Cardiac muscle cell (in vitro differentiated cells and primary cell): ENCODE results near the gene SARNP. TPM values are rescaled to one million over a fixed set of nuclear protein-coding genes. Genes with fewer than 3 reads are reported as not detected.

ENCODE experiments used
- DNase-seq, 2 donors: peaks; one replicate each; pipeline versions ENCODE4 v3.0.0 to v3.0.0-alpha.2; 2010 to 2017; ENCODE audit warnings: low read depth in 1 of 2, low spot score in 1 of 2
- H3K27ac ChIP-seq: fragments of 200-600 bp; sonication (generic); 2 replicates; pipeline ENCODE4 v1.5.1; 2016
- H3K27me3 ChIP-seq: fragments of 200-600 bp; sonication (generic); 2 replicates; pipeline ENCODE4 v1.6.0; 2016; ENCODE audit warnings: control low read depth
- H3K36me3 ChIP-seq: fragments of 200-600 bp; sonication (generic); 2 replicates; pipeline ENCODE4 v1.5.1; 2016; ENCODE audit warnings: control low read depth
- H3K4me1 ChIP-seq: fragments of 200-600 bp; sonication (generic); 2 replicates; pipeline ENCODE4 v1.8.1; 2017; ENCODE audit warnings: low read depth, mild to moderate bottlenecking, mixed run types
- H3K4me3 ChIP-seq: fragments of 200-600 bp; sonication (generic); 2 replicates; pipeline ENCODE4 v1.5.1; 2016; ENCODE audit warnings: mild to moderate bottlenecking
- H3K9me3 ChIP-seq: fragments of 200-600 bp; sonication (generic); 2 replicates; pipeline ENCODE4 v1.5.1; 2017; ENCODE audit warnings: low read depth, mild to moderate bottlenecking, control low read depth
- polyA plus RNA-seq: library from polyadenylated mRNA; unstranded; fragments of >200 nt; fragmentation: Nextera tagmentation; extraction: Ambion mirVana; gene quantifications from 2 replicates; pipeline ENCODE4 v1.2.1, GENCODE V29; 2016
- total RNA-seq: library from RNA; depleted of rRNA; stranded (reverse); fragments of >200 nt; gene quantifications from 2 replicates; pipeline ENCODE4 v1.2.3, GENCODE V29; 2016
- TF ChIP-seq, protein P1 (sequence below): IDR thresholded peaks from 2 replicates; pipeline ENCODE4 v1.5.1; 2012; ENCODE audit warnings: low read depth, mild to moderate bottlenecking, low read length

Gene SARNP
- total and polyA plus RNA-seq, 2 experiments from 2014 or later = 197 to 236 TPM

GRCh38 chr12:55733858-55734257 is 83.7 kb downstream of the SARNP start:
- DNase-seq = no peak
- TF ChIP-seq, protein P1, sequence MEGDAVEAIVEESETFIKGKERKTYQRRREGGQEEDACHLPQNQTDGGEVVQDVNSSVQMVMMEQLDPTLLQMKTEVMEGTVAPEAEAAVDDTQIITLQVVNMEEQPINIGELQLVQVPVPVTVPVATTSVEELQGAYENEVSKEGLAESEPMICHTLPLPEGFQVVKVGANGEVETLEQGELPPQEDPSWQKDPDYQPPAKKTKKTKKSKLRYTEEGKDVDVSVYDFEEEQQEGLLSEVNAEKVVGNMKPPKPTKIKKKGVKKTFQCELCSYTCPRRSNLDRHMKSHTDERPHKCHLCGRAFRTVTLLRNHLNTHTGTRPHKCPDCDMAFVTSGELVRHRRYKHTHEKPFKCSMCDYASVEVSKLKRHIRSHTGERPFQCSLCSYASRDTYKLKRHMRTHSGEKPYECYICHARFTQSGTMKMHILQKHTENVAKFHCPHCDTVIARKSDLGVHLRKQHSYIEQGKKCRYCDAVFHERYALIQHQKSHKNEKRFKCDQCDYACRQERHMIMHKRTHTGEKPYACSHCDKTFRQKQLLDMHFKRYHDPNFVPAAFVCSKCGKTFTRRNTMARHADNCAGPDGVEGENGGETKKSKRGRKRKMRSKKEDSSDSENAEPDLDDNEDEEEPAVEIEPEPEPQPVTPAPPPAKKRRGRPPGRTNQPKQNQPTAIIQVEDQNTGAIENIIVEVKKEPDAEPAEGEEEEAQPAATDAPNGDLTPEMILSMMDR = no peak
- Histone ChIP-seq H3K27ac (no peak overlapping the region), H3K27me3 (no peaks in the 10 kb centered on the region), H3K36me3 (no peaks in the 10 kb centered on the region), H3K4me3 (no peak overlapping the region), H3K9me3 (no peaks in the 10 kb centered on the region), H3K4me1 (peaks cover 27% of the 10 kb centered on the region)

DNA sequence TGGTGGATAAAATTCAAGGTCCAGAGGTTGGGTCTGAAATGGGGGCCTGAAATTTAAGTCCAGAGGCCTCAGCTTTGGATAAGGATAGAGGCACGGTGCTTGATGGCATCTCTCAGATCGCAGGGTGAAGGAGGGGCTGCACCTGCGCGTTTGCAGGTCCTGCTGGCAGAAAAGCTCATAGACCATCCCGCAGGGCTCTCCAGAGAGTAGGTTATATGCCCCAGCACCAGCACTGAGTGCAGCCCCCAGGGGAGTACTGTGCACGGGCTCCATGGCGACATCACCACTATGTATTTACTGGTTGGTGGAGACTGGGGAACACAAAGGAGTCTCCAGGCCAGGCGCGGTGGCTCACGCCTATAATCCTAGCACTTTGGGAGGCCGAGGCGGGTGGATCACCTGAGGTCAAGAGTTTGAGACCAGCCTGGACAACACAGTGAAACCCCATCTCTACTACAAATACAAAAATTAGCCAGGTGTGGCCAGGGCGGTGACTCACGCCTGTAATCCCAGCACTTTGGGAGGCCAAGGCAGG is 84.4 kb downstream of the SARNP start:
- Histone ChIP-seq H3K36me3 (no peaks in the 10 kb centered on the region), H3K4me3 (no peak overlapping the region), H3K4me1 (peaks cover 27% of the 10 kb centered on the region), H3K27me3 (no peaks in the 10 kb centered on the region), H3K9me3 (no peaks in the 10 kb centered on the region), H3K27ac (no peak overlapping the region)
- TF ChIP-seq, protein P1 = no peak
- no peak for DNase-seq

- Histone ChIP-seq H3K36me3 (no peaks in the 10 kb centered on the region), H3K9me3 (no peaks in the 10 kb centered on the region), H3K4me1 (peaks cover 22% of the 10 kb centered on the region), H3K4me3 (no peak overlapping the region), H3K27me3 (no peaks in the 10 kb centered on the region), H3K27ac (no peak overlapping the region)
- DNase-seq = no peak
- TF ChIP-seq, protein P1 = no peak
These were observed 85.2 kb downstream of the SARNP start for GRCh38 chr12:55732288-55732687.

DNA sequence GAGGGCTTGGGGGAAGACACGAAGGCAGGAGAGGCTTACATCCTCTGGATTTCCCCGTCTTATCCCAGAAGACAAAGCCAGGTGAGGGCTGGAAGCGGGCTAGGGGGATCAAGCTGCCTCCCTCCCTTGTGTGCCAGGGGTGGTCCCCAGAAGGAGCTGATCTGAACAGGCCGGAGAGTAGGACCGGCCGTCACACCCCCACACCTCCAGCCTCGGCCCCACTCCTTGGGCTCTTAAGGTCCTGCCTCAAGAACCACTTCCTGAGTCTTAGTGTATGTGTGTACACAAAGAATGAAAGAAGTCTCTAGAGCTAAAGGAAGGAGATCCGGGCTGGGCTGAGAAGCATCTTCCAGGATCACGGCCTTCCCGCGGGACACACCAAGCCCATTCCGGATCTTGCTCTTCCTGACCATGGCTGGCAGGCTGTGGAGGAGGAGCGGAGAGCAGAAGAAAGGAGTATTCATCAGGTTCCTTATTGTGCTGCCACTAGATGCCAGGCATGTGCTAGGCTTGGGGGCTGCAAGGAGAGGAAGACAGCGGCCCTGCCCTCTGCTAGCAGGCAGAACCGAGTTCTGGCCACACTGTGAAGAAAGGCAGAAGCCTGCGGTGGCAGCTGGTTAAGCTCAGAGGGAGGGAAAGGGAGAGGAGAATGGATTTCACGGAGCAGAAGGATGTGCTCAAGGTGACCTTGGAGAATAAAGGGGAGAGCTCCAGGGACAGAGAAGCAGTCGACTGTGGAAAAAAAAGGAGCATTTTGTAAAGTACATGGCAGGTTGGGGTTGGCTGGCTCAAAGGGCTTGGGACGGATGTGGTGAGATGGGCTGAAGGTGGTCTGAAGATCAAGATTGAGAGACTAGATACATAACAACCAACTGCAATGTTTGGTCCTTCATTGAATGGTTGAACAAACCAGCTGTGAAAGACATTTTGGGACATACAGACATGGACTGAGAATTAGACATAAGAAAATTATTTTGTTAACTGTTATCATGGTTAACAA is 87.4 kb downstream of the SARNP start:
- Histone ChIP-seq H3K27ac (peak overlapping the region; percentile 90), H3K27me3 (no peaks in the 10 kb centered on the region), H3K4me3 (peak overlapping the region; percentile 82), H3K4me1 (peaks cover 17% of the 10 kb centered on the region), H3K36me3 (peaks cover 7% of the 10 kb centered on the region), H3K9me3 (no peaks in the 10 kb centered on the region)
- peak in 1 of 2 donors; percentile 65 for DNase-seq
- TF ChIP-seq, protein P1 = peak; percentile 9

DNA sequence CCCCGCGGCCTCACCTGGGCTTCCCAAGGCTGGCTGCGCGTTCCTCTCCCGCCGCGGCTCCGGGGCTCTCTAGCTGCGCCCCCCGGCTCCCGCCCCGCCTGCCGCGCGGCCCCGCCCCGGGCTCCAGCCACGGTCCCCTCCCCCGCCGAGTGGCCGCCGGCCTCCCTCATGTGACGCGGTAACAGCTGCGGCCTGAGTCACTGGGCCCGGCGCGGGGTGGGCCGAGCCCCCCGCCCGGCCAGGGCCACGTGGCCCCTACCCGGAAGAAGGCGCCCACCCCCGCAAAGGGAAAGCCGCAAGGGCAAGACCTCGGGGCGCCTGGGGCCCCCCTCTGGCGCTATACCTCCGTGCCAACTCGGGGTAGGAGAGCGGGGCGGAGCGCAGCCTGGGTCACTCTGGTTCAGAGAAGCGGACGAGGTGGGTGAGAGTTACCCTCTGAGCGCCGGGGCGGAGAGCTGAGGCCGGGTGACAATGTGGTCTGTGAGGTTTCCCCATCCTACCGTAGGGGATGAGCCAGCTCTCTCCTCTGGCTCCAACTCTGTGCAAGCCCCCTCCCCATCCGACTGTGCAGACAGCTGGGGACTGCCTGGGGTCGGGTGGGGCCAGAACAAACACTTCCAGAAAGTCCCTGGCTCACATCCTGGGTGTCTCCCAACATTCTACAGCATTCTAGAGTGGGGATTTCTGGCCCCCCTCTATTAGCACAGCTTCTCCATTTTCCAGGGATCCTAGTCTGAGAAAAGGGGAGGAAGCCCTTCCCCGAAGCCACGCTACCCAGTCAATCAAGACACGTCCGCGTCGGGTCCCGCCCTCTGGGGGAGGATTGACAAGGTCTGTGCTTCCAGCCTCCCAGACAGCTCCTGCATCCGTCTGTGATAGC is 88.3 kb downstream of the SARNP start, which contains the start of gene CD63:
Gene CD63, minus strand, starts transcription at position 71 of the 880 bp plus-strand sequence. CDS start 668 bp downstream, outside the sequence.
- no peaks in the 10 kb centered on the region for H3K9me3 ChIP-seq
- DNase-seq = peak; percentile 91 to 98
- TF ChIP-seq, protein P1 = no peak
- peaks cover 17% of the 10 kb centered on the region for H3K4me1 ChIP-seq
- H3K36me3 ChIP-seq = peaks cover 11% of the 10 kb centered on the region
- peak within 1 kb of the TSS; percentile 90 for H3K27ac ChIP-seq
- H3K4me3 ChIP-seq = peak within 1 kb of the TSS; percentile 82
- no peaks in the 10 kb centered on the region for H3K27me3 ChIP-seq
